HCT116 (cell line): ENCODE results near the gene SLC9A9. TPM values are rescaled to one million over a fixed set of nuclear protein-coding genes. Genes with fewer than 3 reads are reported as not detected.

Experiments
- ATAC-seq: fragments of 200-7000 bp; cut with Tn5 transposase; 2 replicates; pipeline ENCODE4 v1.9.1; 2020; ENCODE audit warnings: mild to moderate bottlenecking, moderate library complexity
- BruUV-seq: library from RNA; stranded (reverse); fragments of 400-500 nt; replicated peaks from 2 replicates; lab custom pipeline; 2021; lab: Mats Ljungman, UMichigan
- CTCF ChIA-PET: fragments of 300-600 bp; sonication (Branson Sonifier 250); formaldehyde crosslinking; loops from one replicate; lab custom pipeline; 2021; ENCODE audit warnings: antibody characterized with exemption; lab: Charles Lee
- POLR2A ChIA-PET: fragments of 300-600, 350-600 bp; sonication (Branson Sonifier 250); formaldehyde crosslinking; loops from one replicate; lab custom pipeline; 2021; ENCODE audit warnings: antibody characterized with exemption; lab: Charles Lee
- RAD21 ChIA-PET, 2 experiments: fragments of 300-600 bp; sonication (Branson Sonifier 250); formaldehyde crosslinking; loops; one replicate each; lab custom pipeline; 2023; ENCODE audit warnings: low total read pairs in 2 of 2; ENCODE audit not compliant: uncharacterized antibody in 2 of 2, unreplicated experiment in 2 of 2, low non-redundant PET in 1 of 2; lab: Charles Lee
- DNase-seq: peaks from one replicate; pipeline ENCODE4 v3.0.0-alpha.2; 2010; ENCODE audit warnings: low read depth, low spot score
- H2AFZ ChIP-seq: fragments of 200-600 bp; shearing (Covaris generic), sonication (generic); 2 replicates; pipeline ENCODE4 v1.6.1; 2017; ENCODE audit warnings: low read depth, mixed run types, mixed read lengths, antibody characterized with exemption, low read length; ENCODE audit not compliant: poor library complexity, severe bottlenecking
- H3K27ac ChIP-seq: 2 replicates; pipeline ENCODE4 v1.5.1; 2012; ENCODE audit warnings: low read depth, low read length
- H3K27me3 ChIP-seq: fragments of 200-600 bp; sonication (generic); 2 replicates; pipeline ENCODE4 v1.6.1; 2016; ENCODE audit warnings: mixed run types, low read length, mixed read lengths; ENCODE audit not compliant: insufficient read depth
- H3K36me3 ChIP-seq, 2 experiments: fragments of 200-500 bp in 1 of 2; fragments of 200-600 bp in 1 of 2; sonication (Bioruptor generic) in 1 of 2; sonication (generic) in 1 of 2; 2 replicates each; pipeline versions ENCODE4 v1.5.1 to v1.6.1; 2014 to 2016; ENCODE audit warnings: low read length in 2 of 2, inconsistent platforms in 1 of 2, mixed read lengths in 1 of 2, mixed run types in 1 of 2; ENCODE audit not compliant: insufficient read depth in 2 of 2, control insufficient read depth in 1 of 2
- H3K4me1 ChIP-seq, 2 experiments: fragments of 200-600 bp in 1 of 2; sonication (generic) in 1 of 2; 2 replicates each; pipeline versions ENCODE4 v1.5.1 to v1.6.1; 2012 to 2017; ENCODE audit warnings: low read length in 2 of 2, inconsistent platforms in 1 of 2, mild to moderate bottlenecking in 1 of 2, mixed read lengths in 1 of 2, mixed run types in 1 of 2, moderate library complexity in 1 of 2; ENCODE audit not compliant: insufficient read depth in 2 of 2, control insufficient read depth in 1 of 2
- H3K4me2 ChIP-seq: fragments of 200-600 bp; sonication (generic); 2 replicates; pipeline ENCODE4 v1.6.1; 2017; ENCODE audit warnings: mixed run types, low read length, mixed read lengths
- H3K4me3 ChIP-seq, 2 experiments: fragments of 200-600 bp in 1 of 2; sonication (generic) in 1 of 2; replicated peaks in 1 of 2; 2 replicates each; pipeline ENCODE4 v1.5.1; 2011 to 2016; ENCODE audit warnings: low read length in 2 of 2, control low read depth in 1 of 2, low read depth in 1 of 2, mild to moderate bottlenecking in 1 of 2, mixed read lengths in 1 of 2, mixed run types in 1 of 2
- H3K79me2 ChIP-seq: fragments of 200-600 bp; sonication (generic); 2 replicates; pipeline ENCODE4 v1.6.1; 2017; ENCODE audit warnings: mild to moderate bottlenecking, mixed run types, low read length, moderate library complexity, mixed read lengths; ENCODE audit not compliant: insufficient read depth
- H3K9ac ChIP-seq: fragments of 200-600 bp; sonication (generic); 2 replicates; pipeline ENCODE4 v1.6.1; 2016; ENCODE audit warnings: low read length, mixed read lengths
- H3K9me2 ChIP-seq: fragments of 200-600 bp; sonication (generic), shearing (Covaris generic); 2 replicates; pipeline ENCODE4 v1.6.1; 2017; ENCODE audit warnings: mixed run types, mild to moderate bottlenecking, moderate library complexity; ENCODE audit not compliant: insufficient read depth
- H3K9me3 ChIP-seq, 2 experiments: fragments of 200-500 bp in 1 of 2; fragments of 200-600 bp in 1 of 2; sonication (Bioruptor generic) in 1 of 2; sonication (generic) in 1 of 2; 2 replicates each; pipeline ENCODE4 v1.6.1; 2014 to 2017; ENCODE audit warnings: low read length in 2 of 2, mixed read lengths in 2 of 2, inconsistent platforms in 1 of 2, low read depth in 1 of 2, mild to moderate bottlenecking in 1 of 2, mixed run types in 1 of 2, moderate library complexity in 1 of 2; ENCODE audit not compliant: control insufficient read depth in 1 of 2, insufficient read depth in 1 of 2
- H4K20me1 ChIP-seq: fragments of 200-600 bp; sonication (generic), shearing (Covaris generic); 2 replicates; pipeline ENCODE4 v1.6.1; 2017; ENCODE audit warnings: mixed run types, mild to moderate bottlenecking, moderate library complexity; ENCODE audit not compliant: insufficient read depth
- CEBPB ChIP-seq: IDR thresholded peaks from 2 replicates; pipeline ENCODE4 v1.6.1; 2012; ENCODE audit warnings: low read depth
- EGR1 ChIP-seq: IDR thresholded peaks from 2 replicates; pipeline ENCODE4 v1.6.1; 2012; ENCODE audit warnings: low read depth
- FOSL1 ChIP-seq: IDR thresholded peaks from 2 replicates; pipeline ENCODE4 v1.6.1; 2012; ENCODE audit warnings: low read depth
- POLR2A ChIP-seq: IDR thresholded peaks from 2 replicates; pipeline ENCODE4 v1.7.0; 2011; ENCODE audit warnings: borderline replicate concordance; ENCODE audit not compliant: insufficient read depth, insufficient read length; ENCODE audit errors: extremely low read depth
- RAD21 ChIP-seq: IDR thresholded peaks from 2 replicates; pipeline ENCODE4 v1.6.1; 2012; ENCODE audit warnings: low read depth, mild to moderate bottlenecking
- SRF ChIP-seq: IDR thresholded peaks from 2 replicates; pipeline ENCODE4 v1.6.1; 2012; ENCODE audit warnings: low read depth
- YY1 ChIP-seq: IDR thresholded peaks from 2 replicates; pipeline ENCODE4 v1.6.1; 2011; ENCODE audit warnings: low read length, low read depth, moderate library complexity, mild to moderate bottlenecking; ENCODE audit not compliant: insufficient replicate concordance; ENCODE audit errors: extremely low read depth
- ZNF274 ChIP-seq: fragments of 200-500 bp; sonication (Bioruptor generic); IDR thresholded peaks from 2 replicates; pipeline ENCODE4 v1.6.1; 2014; ENCODE audit warnings: mild to moderate bottlenecking, low read depth, low read length, inconsistent platforms
- intact Hi-C: fragments of 100-400 bp; cut with micrococcal nuclease; formaldehyde crosslinking; loops from 2 replicates; pipeline ENCODE4 v1.10.0; 2022
- total RNA-seq: library from RNA; stranded (reverse); gene quantifications from one replicate; pipeline ENCODE4 v1.2.1, GENCODE V29; 2021; ENCODE audit not compliant: unreplicated experiment
- TF ChIP-seq, protein P1 (sequence below): IDR thresholded peaks from 2 replicates; pipeline ENCODE4 v1.6.1; 2011; ENCODE audit warnings: mild to moderate bottlenecking, low read length, moderate library complexity; ENCODE audit not compliant: insufficient replicate concordance; ENCODE audit errors: extremely low read depth
- TF ChIP-seq, protein P2 (sequence below), 3 experiments: fragments of 200-600 bp in 1 of 3; sonication (generic) in 1 of 3; IDR thresholded peaks in 2 of 3; conservative IDR thresholded peaks in 1 of 3; 2 replicates each; pipeline ENCODE4 v1.5.1; 2012 to 2017; ENCODE audit warnings: low read depth in 2 of 3, low read length in 2 of 3, antibody characterized with exemption in 1 of 3, borderline replicate concordance in 1 of 3, control low read depth in 1 of 3, mild to moderate bottlenecking in 1 of 3, mixed read lengths in 1 of 3, mixed run types in 1 of 3, moderate library complexity in 1 of 3; ENCODE audit not compliant: insufficient read depth in 1 of 3

Gene SLC9A9
- total RNA-seq, 1 experiment from 2014 or later, result 0.20 TPM

DNA sequence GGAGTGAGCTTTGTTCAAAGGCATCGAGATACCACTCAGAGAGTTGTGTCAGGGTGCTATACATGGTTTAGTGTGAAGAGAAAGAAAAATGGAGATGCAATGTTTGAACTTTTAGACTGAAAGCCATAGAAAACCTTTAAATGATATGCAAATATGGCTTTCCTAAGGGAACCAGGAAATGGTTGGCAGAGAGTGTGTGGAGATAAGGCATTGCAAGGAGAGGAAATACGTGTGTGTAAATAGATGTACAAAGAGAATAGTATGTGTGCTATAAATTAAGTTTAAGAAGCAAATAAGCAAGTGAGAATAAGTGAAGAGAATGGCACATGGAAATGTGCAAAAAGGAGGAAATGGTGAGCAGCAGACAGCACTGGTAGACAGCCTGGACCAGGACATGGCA, 198.1 kb downstream of the SLC9A9 start (continued):
- TF ChIP-seq FOSL1, result no peak
- no peak for TF ChIP-seq YY1
- TF ChIP-seq, protein P1, sequence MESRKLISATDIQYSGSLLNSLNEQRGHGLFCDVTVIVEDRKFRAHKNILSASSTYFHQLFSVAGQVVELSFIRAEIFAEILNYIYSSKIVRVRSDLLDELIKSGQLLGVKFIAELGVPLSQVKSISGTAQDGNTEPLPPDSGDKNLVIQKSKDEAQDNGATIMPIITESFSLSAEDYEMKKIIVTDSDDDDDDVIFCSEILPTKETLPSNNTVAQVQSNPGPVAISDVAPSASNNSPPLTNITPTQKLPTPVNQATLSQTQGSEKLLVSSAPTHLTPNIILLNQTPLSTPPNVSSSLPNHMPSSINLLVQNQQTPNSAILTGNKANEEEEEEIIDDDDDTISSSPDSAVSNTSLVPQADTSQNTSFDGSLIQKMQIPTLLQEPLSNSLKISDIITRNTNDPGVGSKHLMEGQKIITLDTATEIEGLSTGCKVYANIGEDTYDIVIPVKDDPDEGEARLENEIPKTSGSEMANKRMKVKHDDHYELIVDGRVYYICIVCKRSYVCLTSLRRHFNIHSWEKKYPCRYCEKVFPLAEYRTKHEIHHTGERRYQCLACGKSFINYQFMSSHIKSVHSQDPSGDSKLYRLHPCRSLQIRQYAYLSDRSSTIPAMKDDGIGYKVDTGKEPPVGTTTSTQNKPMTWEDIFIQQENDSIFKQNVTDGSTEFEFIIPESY, result no peak
- no peak for TF ChIP-seq SRF
- TF ChIP-seq ZNF274, result no peak
- TF ChIP-seq EGR1, result no peak

DNA sequence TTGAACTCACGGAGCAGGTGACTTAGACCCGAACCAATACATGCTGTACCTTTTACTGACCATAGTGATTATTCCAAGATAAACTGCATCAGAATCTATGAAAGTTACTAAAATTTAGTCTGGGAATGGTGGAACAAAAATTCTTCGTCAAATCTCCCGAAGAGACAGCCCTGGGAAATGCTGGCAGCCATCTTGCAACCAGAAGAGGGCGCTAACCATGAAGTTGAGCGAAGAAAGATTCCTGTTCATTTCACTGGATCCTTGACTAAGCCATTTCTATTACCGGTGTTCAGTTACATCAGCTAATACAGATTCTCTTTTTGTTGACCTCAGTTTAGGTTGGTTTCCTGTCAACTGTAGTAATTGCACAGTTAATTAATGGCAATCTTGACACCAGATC, 199.6 kb downstream of the SLC9A9 start:
- Histone ChIP-seq H3K9ac (no peak overlapping the region), H3K9me3 (no peaks in the 10 kb centered on the region), H3K79me2 (no peaks in the 10 kb centered on the region), H3K27me3 (no peaks in the 10 kb centered on the region), H4K20me1 (no peaks in the 10 kb centered on the region), H3K27ac (no peak overlapping the region), H3K36me3 (no peaks in the 10 kb centered on the region), H3K4me2 (no peak overlapping the region), H3K4me3 (no peak overlapping the region), H3K9me2 (no peaks in the 10 kb centered on the region), H3K4me1 (no peaks in the 10 kb centered on the region), H2AFZ (peak overlapping the region; percentile 43)
- RAD21 ChIA-PET, result no interaction called here
- TF ChIP-seq RAD21 (peak; percentile 45; the same call in 1 of the 2 replicates), CEBPB (no peak), SRF (no peak), YY1 (peak; percentile 53), POLR2A (no peak)
- TF ChIP-seq, protein P2, sequence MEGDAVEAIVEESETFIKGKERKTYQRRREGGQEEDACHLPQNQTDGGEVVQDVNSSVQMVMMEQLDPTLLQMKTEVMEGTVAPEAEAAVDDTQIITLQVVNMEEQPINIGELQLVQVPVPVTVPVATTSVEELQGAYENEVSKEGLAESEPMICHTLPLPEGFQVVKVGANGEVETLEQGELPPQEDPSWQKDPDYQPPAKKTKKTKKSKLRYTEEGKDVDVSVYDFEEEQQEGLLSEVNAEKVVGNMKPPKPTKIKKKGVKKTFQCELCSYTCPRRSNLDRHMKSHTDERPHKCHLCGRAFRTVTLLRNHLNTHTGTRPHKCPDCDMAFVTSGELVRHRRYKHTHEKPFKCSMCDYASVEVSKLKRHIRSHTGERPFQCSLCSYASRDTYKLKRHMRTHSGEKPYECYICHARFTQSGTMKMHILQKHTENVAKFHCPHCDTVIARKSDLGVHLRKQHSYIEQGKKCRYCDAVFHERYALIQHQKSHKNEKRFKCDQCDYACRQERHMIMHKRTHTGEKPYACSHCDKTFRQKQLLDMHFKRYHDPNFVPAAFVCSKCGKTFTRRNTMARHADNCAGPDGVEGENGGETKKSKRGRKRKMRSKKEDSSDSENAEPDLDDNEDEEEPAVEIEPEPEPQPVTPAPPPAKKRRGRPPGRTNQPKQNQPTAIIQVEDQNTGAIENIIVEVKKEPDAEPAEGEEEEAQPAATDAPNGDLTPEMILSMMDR (IDR thresholded peaks at IDR 0.05 in 2 of 3, conservative IDR thresholded peaks at IDR 0.05 in 1 of 3; ENCODE audit: borderline replicate concordance in 1 of 3, insufficient read depth in 1 of 3, low read depth in 2 of 3, low read length in 2 of 3), result peak; percentile 28 to 82 (median 70); a peak in 5 of 6 replicates
- BruUV-seq, result no TSS peak
- peak; percentile 19 for DNase-seq
- intact Hi-C loops, result loop anchor here (10.0 kb wide), 1 partner anchor 584 kb away; no protein-coding TSS in a partner anchor
- peak; percentile 71 for ATAC-seq
- POLR2A ChIA-PET, result no interaction called here
- CTCF ChIA-PET, result interaction anchor here (0.6 to 1.5 kb wide), 2 partner anchors 26 to 115 kb away, joined by 3 to 6 read pairs; no protein-coding TSS in a partner anchor
